ENCODE data around the gene SYT5.
"Not testable (repeated sequence)": the region's sequence is repeated elsewhere in the genome, so short reads cannot be mapped to it uniquely, and the experiment has no call there.

SYT5 gene

DNA sequence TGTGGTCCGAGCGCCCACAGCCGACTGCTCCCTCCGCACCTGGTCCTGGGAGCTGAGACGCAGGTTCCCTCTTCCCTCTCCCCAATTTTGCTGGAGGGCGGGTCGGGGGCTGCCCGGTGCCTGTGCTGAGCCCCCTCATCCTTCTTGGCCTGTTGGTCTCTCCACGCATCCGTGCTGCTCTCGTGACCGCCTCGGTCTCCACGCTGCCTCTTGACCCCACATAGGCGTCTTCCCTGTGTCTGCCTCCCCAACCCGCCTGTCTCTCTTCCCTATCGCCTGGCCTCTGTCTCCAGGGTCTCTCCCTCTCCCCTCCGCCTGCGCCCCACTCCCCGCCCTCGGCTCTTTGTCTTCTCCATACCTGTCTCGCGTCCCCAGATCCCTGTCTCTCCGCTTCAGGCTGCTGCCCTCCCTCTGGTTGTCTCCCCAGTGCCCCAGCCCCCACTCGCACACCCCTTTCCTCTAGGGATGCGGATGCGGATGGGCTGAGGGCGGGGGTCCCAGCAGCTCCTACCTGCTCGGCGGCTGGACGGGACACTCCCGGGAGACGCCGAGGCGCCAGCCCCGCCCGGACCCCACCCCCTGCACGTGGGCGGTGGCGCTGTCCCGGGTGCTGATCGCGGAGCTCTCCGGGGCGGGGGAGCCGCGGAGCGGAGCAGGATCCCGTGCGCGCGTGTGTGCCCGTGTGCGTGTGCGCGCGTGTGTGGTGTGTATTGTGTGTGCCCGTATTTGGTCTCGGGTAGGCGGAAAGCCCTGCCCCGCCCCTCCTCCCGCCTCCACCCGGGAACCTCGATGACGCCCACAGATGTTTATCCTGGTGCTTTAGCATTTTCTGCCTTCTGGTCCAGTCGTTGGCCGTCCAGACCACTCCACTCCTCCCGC, at the start of gene SYT5:
TSS of gene SYT5 (minus strand) at position 684 of the 879 bp plus-strand sequence. CDS start 1,248 bp downstream, outside the sequence.
- peak; percentile 67 for DNase-seq

DNA sequence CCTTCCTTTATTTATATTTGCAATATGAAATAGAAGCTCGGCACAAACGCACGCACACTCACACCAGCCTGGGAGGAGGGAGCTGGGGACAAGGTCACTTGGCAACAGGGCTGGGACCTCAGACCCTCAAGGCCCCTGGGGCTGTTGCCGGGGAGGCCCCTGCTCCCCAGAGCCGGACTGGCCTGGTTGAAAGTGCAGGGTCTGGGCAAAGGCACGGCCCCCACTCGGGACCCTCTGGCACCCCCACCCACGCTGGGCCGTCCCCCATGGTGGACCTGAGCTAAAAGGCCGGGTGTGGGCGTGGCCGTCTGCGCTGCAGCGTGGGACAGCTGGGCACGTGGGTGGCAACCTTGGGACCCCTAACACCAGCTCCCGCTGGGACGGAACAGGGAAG, 49.7 kb upstream of the SYT5 start:
- DNase-seq, result no peak

GRCh38 chr19:55229145-55229788, 49.2 kb upstream of the SYT5 start:
- DNase-seq, result no peak

DNA sequence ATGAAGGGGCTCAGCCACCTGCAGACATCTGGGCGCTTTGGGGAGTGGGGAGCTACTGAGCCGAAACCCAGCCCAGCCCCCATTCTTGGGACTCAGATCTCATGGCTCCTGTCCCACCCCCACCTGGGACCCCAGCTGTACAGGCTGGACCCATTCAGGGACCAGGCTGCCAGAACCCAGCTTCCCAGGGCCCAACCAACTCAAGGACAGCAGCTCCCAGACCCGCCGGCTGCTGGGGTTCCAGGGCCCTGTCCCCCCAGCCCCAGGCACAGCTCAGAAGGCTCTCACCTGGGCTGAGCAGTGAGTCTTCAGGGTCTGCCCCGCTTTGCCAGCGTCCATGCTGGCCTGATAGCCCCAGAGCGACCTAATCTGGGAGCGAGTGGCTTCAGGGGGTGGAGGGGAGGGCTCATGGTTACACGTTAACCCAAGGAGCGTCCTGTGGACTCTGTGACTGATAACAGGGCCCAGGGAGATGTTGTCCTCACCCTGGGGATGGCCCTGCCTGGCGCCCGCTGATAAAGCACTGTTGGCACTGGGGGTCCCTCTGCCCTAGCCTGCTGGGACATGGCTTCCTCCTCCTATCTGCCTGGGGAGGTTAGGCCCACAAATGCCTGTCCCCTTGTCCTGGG, 48.4 kb upstream of the SYT5 start, which contains the start of gene TMEM86B:
TSS of gene TMEM86B (minus strand) at position 361 of the 629 bp plus-strand sequence. CDS start at position 339, 22 bp downstream.
- no peak for DNase-seq

GRCh38 chr19:55228015-55228391, 47.9 kb upstream of the SYT5 start:
- DNase-seq, result no peak

DNA sequence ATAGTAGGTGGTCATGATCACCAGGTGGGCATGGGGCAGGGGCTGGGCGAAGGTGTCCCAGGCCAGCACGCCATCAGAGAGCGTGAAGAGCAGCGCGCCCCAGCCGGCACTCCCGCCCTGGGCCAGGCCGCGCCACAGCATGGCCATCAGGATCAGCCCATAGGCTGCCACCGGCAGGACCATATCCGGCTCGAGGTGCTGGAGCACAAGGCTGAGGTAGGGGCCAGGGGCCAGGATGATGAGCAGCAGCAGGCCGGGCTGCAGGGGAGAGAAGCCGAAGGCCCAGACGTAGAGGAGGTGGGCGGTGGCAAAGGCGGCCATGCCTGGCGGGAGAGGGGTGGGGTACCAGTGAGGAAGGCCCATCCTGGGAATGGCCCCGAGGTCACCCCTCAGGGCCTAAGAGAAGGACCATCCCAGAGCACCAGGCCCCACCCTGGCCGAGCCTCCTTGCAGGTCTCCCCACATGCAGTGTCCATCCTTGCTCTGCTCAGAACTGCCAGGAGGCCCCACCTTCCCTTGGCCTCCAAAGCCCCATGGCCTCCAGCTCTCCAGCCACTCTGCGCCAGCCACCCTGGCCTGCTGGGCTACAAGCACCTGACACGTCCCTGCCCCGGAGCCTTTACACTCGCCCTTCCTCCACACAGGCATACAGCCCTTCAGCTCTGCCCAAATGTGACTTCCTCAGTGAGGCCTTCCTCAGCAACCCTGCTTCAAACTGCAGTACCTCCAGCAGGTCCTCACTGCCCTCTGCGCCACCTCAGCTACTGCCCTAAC, 47.3 kb upstream of the SYT5 start:
- no peak for DNase-seq

GRCh38 chr19:55226788-55227187, 46.7 kb upstream of the SYT5 start:
- DNase-seq, result no peak

- DNase-seq, result no peak
Measured at GRCh38 chr19:55226273-55226672, 46.2 kb upstream of the SYT5 start.

- DNase-seq, result peak; percentile 10
Measured at GRCh38 chr19:55225415-55225958, 45.4 kb upstream of the SYT5 start.

DNA sequence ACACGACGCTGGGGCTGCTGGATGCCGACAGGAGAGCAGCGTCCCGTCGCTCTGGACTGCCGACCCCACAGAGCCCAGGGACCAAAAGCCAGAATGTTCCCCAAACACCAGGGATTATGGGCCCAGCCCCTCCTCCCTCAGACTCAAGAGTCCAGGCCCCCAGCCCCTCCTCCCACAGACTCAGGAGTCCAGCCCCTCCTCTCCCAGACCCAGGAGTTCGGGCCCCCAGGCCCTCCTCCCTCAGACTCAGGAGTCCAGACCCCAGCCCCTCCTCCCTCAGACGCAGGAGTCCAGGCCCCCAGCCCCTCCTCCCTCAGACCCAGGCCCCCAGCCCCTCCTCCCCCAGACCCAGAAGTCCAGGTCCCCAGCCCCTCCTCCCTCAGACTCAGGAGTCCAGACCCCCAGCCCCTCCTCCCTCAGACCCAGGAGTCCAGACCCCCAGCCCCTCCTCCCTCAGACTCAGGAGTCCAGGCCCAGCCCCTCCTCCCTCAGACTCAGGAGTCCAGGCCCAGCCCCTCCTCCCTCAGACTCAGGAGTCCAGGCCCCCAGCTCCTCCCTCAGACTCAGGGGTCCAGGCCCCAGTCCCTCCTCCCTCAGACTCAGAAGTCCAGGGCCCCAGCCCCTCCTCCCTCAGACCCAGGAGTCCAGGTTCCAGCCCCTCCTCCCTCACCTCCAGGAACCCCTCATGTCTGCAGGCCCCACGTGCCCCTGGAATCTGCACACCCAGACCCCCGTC, 44.8 kb upstream of the SYT5 start:
- not testable (repeated sequence) for DNase-seq

DNA sequence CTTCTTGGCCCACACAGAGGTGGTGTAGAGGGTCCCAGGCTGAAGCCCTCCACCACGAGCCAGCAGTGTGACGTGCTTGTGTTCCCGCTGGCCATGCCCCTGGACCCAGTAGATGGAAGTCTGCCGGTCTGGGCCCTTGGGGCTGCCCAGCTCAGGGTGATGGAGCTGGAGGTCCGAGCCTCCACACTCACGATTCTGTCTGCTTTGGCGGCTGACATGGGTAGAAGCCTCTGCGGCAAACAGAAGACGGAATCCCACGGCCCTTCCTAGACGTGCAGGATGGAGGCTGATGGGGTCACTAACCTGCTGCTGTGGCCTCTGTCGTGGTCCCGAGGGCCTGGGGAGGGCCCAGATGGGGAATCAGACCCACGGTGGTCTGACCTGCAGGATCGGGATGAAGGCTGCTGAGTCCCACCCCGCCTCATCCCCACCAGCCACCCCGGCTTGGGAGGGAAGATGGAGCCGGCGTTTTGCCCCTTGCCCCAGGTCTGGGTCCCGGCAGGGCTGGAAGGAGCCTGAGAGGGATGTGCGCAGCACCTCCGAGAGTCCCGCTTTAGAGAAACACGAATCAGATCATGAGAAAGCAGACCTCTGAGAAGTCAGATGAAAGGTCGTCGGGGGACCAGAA, 44.1 kb upstream of the SYT5 start:
- DNase-seq, result no peak

GRCh38 chr19:55223291-55224037, 43.4 kb upstream of the SYT5 start:
- no peak for DNase-seq

DNA sequence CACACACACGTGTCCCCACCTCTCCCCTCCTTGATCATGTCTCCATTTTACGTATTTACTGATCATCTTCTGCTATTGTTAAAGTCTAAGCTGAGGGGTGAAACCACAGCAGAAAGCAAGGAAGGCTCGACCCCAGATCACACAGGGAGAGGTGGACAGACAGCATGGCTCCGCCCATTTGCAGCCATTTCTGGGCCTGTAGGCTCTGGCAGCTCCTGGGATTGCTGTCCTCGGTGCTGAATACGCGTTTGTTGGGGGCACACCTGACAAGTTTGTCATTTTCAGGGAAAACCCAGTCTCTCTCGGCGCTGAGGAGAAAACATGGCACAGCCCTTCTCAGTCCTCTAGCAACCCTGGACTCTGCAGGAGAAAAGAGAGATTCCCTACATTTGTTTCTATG, 40.4 kb upstream of the SYT5 start:
- DNase-seq, result no peak

DNA sequence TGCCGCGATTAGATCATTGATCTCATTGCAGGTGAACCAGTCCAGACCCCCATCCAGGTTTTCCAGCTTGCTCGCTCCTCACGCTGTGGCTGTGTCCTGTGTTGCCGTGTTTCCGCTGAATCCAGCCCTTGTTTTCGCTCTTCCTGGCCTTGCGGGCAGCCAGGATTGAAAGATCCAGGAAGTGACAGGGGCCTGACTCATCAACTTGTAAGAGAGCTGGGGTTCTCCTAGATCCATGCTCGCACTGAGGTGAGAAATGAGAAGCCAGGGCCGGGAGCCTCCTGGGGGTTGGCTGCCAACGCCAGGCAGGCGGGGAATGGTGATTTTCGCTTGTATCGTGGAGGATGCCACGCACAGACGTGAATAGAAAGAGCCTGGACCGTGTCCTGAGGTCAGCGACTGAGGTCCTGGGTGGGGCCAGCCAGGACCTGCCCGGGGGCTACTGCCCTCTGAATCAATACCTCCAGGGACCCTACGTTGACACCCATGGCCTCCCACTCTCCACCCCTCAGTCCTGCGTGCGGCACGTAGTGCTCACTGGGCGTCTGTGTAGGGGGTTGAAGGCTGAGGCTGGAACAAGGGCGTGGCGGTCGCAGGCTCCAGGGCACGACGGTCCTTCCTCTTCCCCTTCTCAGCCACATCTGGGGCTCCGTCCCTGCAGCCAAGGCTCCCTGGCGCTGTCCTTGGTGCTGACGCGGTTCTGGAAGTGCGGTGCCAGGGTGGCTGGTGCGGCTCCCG, 36.5 kb upstream of the SYT5 start:
- DNase-seq, result peak; percentile 99

DNA sequence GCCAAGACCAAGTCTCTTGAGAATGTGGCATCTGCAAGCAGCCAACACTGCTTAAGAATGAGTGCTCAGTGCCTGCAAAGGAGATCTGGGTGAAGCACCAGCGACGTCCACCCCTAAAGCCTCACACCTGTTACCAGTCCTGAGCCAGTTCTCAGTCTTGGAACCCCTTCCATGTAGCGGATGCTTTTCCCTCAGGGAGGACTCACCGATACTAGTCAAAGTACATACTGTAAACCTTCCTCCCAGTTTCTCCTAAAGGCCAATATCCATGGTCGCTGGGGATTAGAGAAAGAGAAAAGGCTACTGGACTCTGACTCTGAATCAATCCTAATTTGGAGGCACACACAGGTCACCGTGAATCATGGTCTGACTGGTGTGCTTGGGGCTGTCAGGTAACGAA, 33.5 kb upstream of the SYT5 start:
- DNase-seq, result no peak

GRCh38 chr19:55212447-55212846, 32.4 kb upstream of the SYT5 start:
- peak; percentile 66 for DNase-seq

GRCh38 chr19:55209693-55210472, 29.8 kb upstream of the SYT5 start:
- peak; percentile 27 for DNase-seq

DNA sequence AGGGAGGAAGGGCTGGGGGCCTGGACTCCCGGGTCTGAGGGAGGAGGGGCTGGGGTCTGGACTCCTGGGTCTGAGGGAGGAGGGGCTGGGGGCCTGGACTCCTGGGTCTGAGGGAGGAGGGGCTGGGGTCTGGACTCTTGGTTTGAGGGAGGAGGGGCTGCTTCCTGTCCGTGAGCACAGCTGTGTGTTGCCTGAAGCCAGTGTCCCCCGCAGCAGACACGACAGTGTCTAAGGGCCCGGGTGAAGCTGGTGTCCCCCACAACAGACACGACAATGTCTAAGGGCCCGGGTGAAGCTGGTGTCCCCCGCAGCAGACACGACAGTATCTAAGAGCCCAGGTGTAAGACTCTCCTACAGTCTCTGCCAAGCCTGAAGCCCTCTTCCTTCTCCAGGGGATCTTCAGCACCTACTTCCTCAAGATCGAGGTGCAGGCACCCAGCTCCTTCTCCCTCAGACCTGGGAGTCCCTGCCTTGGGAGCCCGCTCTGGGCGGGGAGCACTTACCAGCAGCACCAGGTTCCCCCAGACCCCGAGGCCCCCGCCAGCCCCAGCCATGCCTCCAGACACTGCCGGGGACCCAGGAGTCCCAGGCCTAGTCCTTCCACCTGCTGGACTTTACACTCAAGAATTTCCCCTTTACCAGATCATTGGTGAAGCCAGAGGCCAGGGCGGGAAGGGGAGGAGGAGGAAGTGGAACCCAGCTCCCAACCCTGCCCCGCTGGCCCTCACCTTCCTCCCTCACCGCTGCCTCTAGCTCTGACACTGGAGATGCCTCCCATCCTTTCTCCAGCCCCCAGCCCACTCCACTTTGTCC, 29.0 kb upstream of the SYT5 start, which contains the start of gene PTPRH:
TSS of gene PTPRH (minus strand) at position 622 of the 813 bp plus-strand sequence. CDS start at position 554, 68 bp downstream.
- DNase-seq, result peak; percentile 16
